PFSK-1 (cell line): ENCODE measurements around the gene SLC25A48.

ENCODE experiments used
- POLR2AphosphoS5 ChIP-seq: IDR thresholded peaks from 2 replicates; pipeline ENCODE4 v1.6.1; 2012; ENCODE audit warnings: low read depth, mild to moderate bottlenecking, control low read depth, low read length, moderate library complexity
- SIN3A ChIP-seq: IDR thresholded peaks from 2 replicates; pipeline ENCODE4 v1.6.1; 2012; ENCODE audit warnings: mild to moderate bottlenecking, low read length, moderate library complexity, borderline replicate concordance; ENCODE audit not compliant: insufficient read depth
- TAF1 ChIP-seq: IDR thresholded peaks from 2 replicates; pipeline ENCODE4 v1.6.1; 2012; ENCODE audit warnings: low read length, control low read depth, borderline replicate concordance; ENCODE audit not compliant: insufficient read depth
- TF ChIP-seq, protein P1 (sequence below), 2 experiments: IDR thresholded peaks; 2 replicates each; pipeline versions ENCODE4 v1.6.1 to v1.8.0; 2011 to 2012; ENCODE audit warnings: low read depth in 2 of 2, low read length in 2 of 2, control low read depth in 1 of 2, inconsistent platforms in 1 of 2, mild to moderate bottlenecking in 1 of 2, moderate library complexity in 1 of 2; ENCODE audit not compliant: insufficient read depth in 1 of 2

DNA sequence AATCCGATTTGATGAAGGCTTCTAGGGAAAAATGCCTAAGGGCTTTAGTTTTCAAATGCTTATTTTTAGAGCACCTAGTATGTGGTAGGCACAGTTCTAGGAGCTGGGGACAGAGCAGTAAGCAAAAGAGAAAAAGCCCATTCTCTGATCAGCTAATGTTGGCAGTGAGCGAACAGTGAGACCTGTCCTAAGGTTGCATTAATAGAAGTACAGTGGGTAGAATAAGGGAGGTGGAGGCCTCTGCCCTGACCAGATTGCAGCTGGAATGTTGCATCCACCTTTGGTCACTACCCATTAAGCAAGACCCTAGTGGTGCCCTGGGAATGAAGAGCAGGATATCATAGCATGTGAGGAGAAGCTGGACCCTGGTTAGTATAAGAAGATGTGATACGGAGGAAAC, 41.1 kb downstream of the SLC25A48 start:
- TF ChIP-seq, protein P1, sequence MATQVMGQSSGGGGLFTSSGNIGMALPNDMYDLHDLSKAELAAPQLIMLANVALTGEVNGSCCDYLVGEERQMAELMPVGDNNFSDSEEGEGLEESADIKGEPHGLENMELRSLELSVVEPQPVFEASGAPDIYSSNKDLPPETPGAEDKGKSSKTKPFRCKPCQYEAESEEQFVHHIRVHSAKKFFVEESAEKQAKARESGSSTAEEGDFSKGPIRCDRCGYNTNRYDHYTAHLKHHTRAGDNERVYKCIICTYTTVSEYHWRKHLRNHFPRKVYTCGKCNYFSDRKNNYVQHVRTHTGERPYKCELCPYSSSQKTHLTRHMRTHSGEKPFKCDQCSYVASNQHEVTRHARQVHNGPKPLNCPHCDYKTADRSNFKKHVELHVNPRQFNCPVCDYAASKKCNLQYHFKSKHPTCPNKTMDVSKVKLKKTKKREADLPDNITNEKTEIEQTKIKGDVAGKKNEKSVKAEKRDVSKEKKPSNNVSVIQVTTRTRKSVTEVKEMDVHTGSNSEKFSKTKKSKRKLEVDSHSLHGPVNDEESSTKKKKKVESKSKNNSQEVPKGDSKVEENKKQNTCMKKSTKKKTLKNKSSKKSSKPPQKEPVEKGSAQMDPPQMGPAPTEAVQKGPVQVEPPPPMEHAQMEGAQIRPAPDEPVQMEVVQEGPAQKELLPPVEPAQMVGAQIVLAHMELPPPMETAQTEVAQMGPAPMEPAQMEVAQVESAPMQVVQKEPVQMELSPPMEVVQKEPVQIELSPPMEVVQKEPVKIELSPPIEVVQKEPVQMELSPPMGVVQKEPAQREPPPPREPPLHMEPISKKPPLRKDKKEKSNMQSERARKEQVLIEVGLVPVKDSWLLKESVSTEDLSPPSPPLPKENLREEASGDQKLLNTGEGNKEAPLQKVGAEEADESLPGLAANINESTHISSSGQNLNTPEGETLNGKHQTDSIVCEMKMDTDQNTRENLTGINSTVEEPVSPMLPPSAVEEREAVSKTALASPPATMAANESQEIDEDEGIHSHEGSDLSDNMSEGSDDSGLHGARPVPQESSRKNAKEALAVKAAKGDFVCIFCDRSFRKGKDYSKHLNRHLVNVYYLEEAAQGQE (IDR thresholded peaks at IDR 0.05; ENCODE audit: insufficient read depth in 1 of 2, low read depth in 2 of 2, low read length in 2 of 2): no peak
- TF ChIP-seq POLR2AphosphoS5 (no peak), TAF1 (no peak), SIN3A (no peak)
